ENCODE data around the gene ADAP1. TPM values are rescaled to one million over a fixed set of nuclear protein-coding genes. Genes with fewer than 3 reads are reported as not detected.

ADAP1 gene
- total and polyA plus RNA-seq, 2 of the 8 experiments (the other 6 are each of a cell fraction or from before 2014, with no cell fraction given): 5.8 to 6.1 TPM

- Histone ChIP-seq H3K23me2 (ENCODE audit: low read depth, low read length) (no peaks in the 10 kb centered on the region), H3K4me1 (replicated peaks in 1 of 4; ENCODE audit: control insufficient read depth in 3 of 4, insufficient read depth in 4 of 4, low read length in 3 of 4) (peaks cover 0 to 11% (median 8%) of the 10 kb centered on the region in 4 experiments; a peak in 6 of 7 replicates), H3K14ac (ENCODE audit: insufficient read length) (no peak overlapping the region), H3K9me3 (ENCODE audit: insufficient read depth in 2 of 2, low read depth in 1 of 2, low read length in 1 of 2) (no peaks in the 10 kb centered on the region), H4K5ac (ENCODE audit: insufficient read length, low read depth, low read length) (no peak overlapping the region), H2BK5ac (ENCODE audit: low read depth, low read length) (no peak overlapping the region), H2BK12ac (ENCODE audit: low read depth, low read length) (no peak overlapping the region), H2BK120ac (replicated peaks; ENCODE audit: low read depth, low read length) (no peak overlapping the region), H3K79me1 (ENCODE audit: low read depth, low read length) (no peaks in the 10 kb centered on the region), H3K18ac (ENCODE audit: extremely low read depth, low read length) (no peak overlapping the region), H3K27ac (ENCODE audit: low read depth, low read length) (no peak overlapping the region), H2BK15ac (ENCODE audit: low read length) (no peak overlapping the region), H3K4ac (replicated peaks; ENCODE audit: insufficient read length, low read depth, low read length) (no peak overlapping the region), H3K4me2 (ENCODE audit: insufficient read depth in 1 of 2, low read depth in 2 of 2, low read length in 2 of 2) (no peak overlapping the region), H4K20me1 (replicated peaks in 1 of 2; ENCODE audit: control insufficient read depth in 1 of 2, insufficient read depth in 2 of 2, low read length in 2 of 2) (no peaks in the 10 kb centered on the region), H2BK20ac (ENCODE audit: low read length) (no peak overlapping the region), H4K8ac (ENCODE audit: extremely low read depth, insufficient read depth, low read length) (no peak overlapping the region), H4K91ac (replicated peaks; ENCODE audit: insufficient read length, low read length) (no peak overlapping the region), H3K79me2 (ENCODE audit: control insufficient read depth in 1 of 2, insufficient read depth in 2 of 2, low read length in 2 of 2) (no peaks in the 10 kb centered on the region), H2AFZ (ENCODE audit: low read length) (no peak overlapping the region), H2AK5ac (ENCODE audit: low read depth, low read length) (no peak overlapping the region), H3K56ac (replicated peaks; ENCODE audit: insufficient read length, low read depth, low read length) (no peak overlapping the region), H3K23ac (ENCODE audit: insufficient read length) (no peak overlapping the region), H3K9ac (replicated peaks in 1 of 4; ENCODE audit: extremely low read depth in 1 of 4, low read depth in 3 of 4, low read length in 3 of 4) (no peak overlapping the region), H3K27me3 (replicated peaks in 1 of 4; ENCODE audit: control insufficient read depth in 3 of 4, extremely low read depth in 1 of 4, insufficient read depth in 3 of 4, low read length in 3 of 4) (peaks cover 0 to 4% (median 0%) of the 10 kb centered on the region in 4 experiments; a peak in 2 of 7 replicates), H3K4me3 (ENCODE audit: extremely low read depth in 1 of 4, insufficient read depth in 2 of 4, low read depth in 3 of 4, low read length in 4 of 4) (no peak overlapping the region), H3K36me3 (ENCODE audit: control insufficient read depth in 2 of 4, insufficient read depth in 4 of 4, low read length in 3 of 4) (no peaks in the 10 kb centered on the region)
- 72% methylated on average over 2 of the region's 2 CpGs; no CpG with 5 or more reads in 1 of the 2 experiments for WGBS, 2 experiments (ENCODE audit: extremely low coverage in 1 of 2, insufficient coverage in 1 of 2, insufficient read length in 1 of 2, insufficient replicate concordance in 2 of 2, low coverage in 1 of 2, low lambda C conversion rate in 2 of 2, missing lambda C conversion rate in 1 of 2)
- ChIA-PET CTCF (ENCODE audit: partially characterized antibody) (interaction anchor here (1.5 to 1.9 kb wide), 2 partner anchors 12 to 53 kb away, joined by 5 to 9 read pairs; no protein-coding TSS in a partner anchor), POLR2A (ENCODE audit: partially characterized antibody) (no interaction called here)
- no peak for DNase-seq (ENCODE audit: low read depth in 1 of 2, low spot score in 2 of 2)
- no peak for FAIRE-seq
- TF ChIP-seq EZH2 (IDR thresholded peaks at IDR 0.05; ENCODE audit: low read depth, low read length, severe bottlenecking) (no peak), MAFK (IDR thresholded peaks at IDR 0.05; ENCODE audit: low read depth, low read length) (no peak), POU5F1 (IDR thresholded peaks at IDR 0.05; ENCODE audit: low read depth, low read length) (no peak), ASH2L (IDR thresholded peaks at IDR 0.05; ENCODE audit: low read length) (no peak), SP1 (IDR thresholded peaks at IDR 0.05; ENCODE audit: low read depth, low read length) (no peak), POLR2A (IDR thresholded peaks at IDR 0.05; ENCODE audit: control extremely low read depth in 1 of 2, low read depth in 2 of 2, low read length in 2 of 2) (no peak), SP4 (IDR thresholded peaks at IDR 0.05; ENCODE audit: low read length) (no peak), GTF2F1 (IDR thresholded peaks at IDR 0.05; ENCODE audit: borderline replicate concordance, low read depth, low read length) (no peak), CTBP2 (IDR thresholded peaks at IDR 0.05; ENCODE audit: borderline replicate concordance, insufficient read depth, insufficient read length, low read length) (no peak), CEBPB (IDR thresholded peaks at IDR 0.05; ENCODE audit: low read depth, low read length) (no peak)
- TF ChIP-seq, protein P1, sequence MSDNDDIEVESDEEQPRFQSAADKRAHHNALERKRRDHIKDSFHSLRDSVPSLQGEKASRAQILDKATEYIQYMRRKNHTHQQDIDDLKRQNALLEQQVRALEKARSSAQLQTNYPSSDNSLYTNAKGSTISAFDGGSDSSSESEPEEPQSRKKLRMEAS (IDR thresholded peaks at IDR 0.05): no peak
- TF ChIP-seq, protein P2, sequence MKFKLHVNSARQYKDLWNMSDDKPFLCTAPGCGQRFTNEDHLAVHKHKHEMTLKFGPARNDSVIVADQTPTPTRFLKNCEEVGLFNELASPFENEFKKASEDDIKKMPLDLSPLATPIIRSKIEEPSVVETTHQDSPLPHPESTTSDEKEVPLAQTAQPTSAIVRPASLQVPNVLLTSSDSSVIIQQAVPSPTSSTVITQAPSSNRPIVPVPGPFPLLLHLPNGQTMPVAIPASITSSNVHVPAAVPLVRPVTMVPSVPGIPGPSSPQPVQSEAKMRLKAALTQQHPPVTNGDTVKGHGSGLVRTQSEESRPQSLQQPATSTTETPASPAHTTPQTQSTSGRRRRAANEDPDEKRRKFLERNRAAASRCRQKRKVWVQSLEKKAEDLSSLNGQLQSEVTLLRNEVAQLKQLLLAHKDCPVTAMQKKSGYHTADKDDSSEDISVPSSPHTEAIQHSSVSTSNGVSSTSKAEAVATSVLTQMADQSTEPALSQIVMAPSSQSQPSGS (IDR thresholded peaks at IDR 0.05; ENCODE audit: low read length): no peak
Measured at GRCh38 chr7:940599-941408, 13.7 kb downstream of the ADAP1 start.
